GM12878 (cell line): ENCODE data around the gene HOTAIR. TPM values are rescaled to one million over a fixed set of nuclear protein-coding genes. Genes with fewer than 3 reads are reported as not detected.

ENCODE experiments used
- ATAC-seq: fragments of 200-7000 bp; cut with Tn5 transposase; 3 replicates; pipeline ENCODE4 v1.9.1; 2020; ENCODE audit warnings: mild to moderate bottlenecking, moderate library complexity
- BruUV-seq: library from RNA; stranded (reverse); fragments of 400-500 nt; replicated peaks from 2 replicates; lab custom pipeline; 2021; lab: Mats Ljungman, UMichigan
- CTCF ChIA-PET: fragments of 300-600 bp; sonication (Branson Sonifier 250); formaldehyde crosslinking; extraction: SDS; loops from one replicate; lab custom pipeline; 2021; ENCODE audit warnings: inconsistent platforms; lab: Yijun Ruan, JAX
- POLR2A ChIA-PET: fragments of 350-600 bp; formaldehyde crosslinking; extraction: SDS; loops from one replicate; lab custom pipeline; 2021; ENCODE audit warnings: inconsistent platforms; lab: Charles Lee
- RAD21 ChIA-PET: fragments of 300-600 bp; sonication (Branson Sonifier 250); formaldehyde crosslinking; loops from one replicate; lab custom pipeline; 2023; ENCODE audit warnings: antibody characterized with exemption; ENCODE audit not compliant: unreplicated experiment; lab: Charles Lee
- SMC1A ChIA-PET: fragments of 300-600 bp; sonication (Branson Sonifier 250); formaldehyde crosslinking; loops from one replicate; lab custom pipeline; 2023; ENCODE audit not compliant: unreplicated experiment, uncharacterized antibody; lab: Charles Lee
- DNase-seq: peaks from one replicate; pipeline ENCODE4 v3.0.0-alpha.2; 2011; ENCODE audit warnings: low read depth, low spot score
- FAIRE-seq: peaks from 3 replicates; lab custom pipeline; 2011; peaks lifted over from hg19 to GRCh38; lab: Jason Lieb, UNC
- H2AFZ ChIP-seq: 2 replicates; pipeline ENCODE4 v1.6.0; 2011; ENCODE audit warnings: low read depth, low read length, control low read depth; ENCODE audit not compliant: control insufficient read depth
- H3K27ac ChIP-seq: 2 replicates; pipeline ENCODE4 v1.5.1; 2011; ENCODE audit warnings: control low read depth; ENCODE audit not compliant: control insufficient read depth, insufficient read depth
- H3K27me3 ChIP-seq, 2 experiments: replicated peaks in 1 of 2; 2 replicates each; pipeline versions ENCODE4 v1.6.0 to v1.6.1; 2011; ENCODE audit warnings: low read length in 1 of 2; ENCODE audit not compliant: control insufficient read depth in 2 of 2, insufficient read depth in 2 of 2
- H3K36me3 ChIP-seq, 2 experiments: 2 replicates each; pipeline ENCODE4 v1.5.1; 2011; ENCODE audit warnings: low read length in 1 of 2; ENCODE audit not compliant: control insufficient read depth in 2 of 2, insufficient read depth in 2 of 2
- H3K4me1 ChIP-seq: 2 replicates; pipeline ENCODE4 v1.6.1; 2011; ENCODE audit warnings: mild to moderate bottlenecking, low read length, moderate library complexity, mixed read lengths; ENCODE audit not compliant: control insufficient read depth, insufficient read depth
- H3K4me2 ChIP-seq: 2 replicates; pipeline ENCODE4 v1.6.0; 2011; ENCODE audit warnings: control low read depth; ENCODE audit not compliant: control insufficient read depth, insufficient read depth
- H3K4me3 ChIP-seq: fragments of 200-600 bp; sonication (generic); 2 replicates; pipeline ENCODE4 v1.5.1; 2016
- H3K79me2 ChIP-seq: 2 replicates; pipeline ENCODE4 v1.6.0; 2011; ENCODE audit warnings: low read length; ENCODE audit not compliant: control insufficient read depth, insufficient read depth
- H3K9ac ChIP-seq: 2 replicates; pipeline ENCODE4 v1.8.0; 2011; ENCODE audit warnings: low read length, control low read depth, mixed read lengths; ENCODE audit not compliant: control insufficient read depth, insufficient read depth
- H3K9me3 ChIP-seq: replicated peaks from 3 replicates; pipeline ENCODE4 v1.5.1; 2011; ENCODE audit warnings: mild to moderate bottlenecking, low read length; ENCODE audit not compliant: control insufficient read depth, insufficient read depth
- H4K20me1 ChIP-seq: 2 replicates; pipeline ENCODE4 v1.6.0; 2011; ENCODE audit not compliant: control insufficient read depth, insufficient read depth
- CBX3 ChIP-seq: fragments of 200-600 bp; sonication (generic); IDR thresholded peaks from 2 replicates; pipeline ENCODE4 v1.6.1; 2016; ENCODE audit warnings: low read depth, borderline replicate concordance
- SREBF1 ChIP-seq: IDR thresholded peaks from 2 replicates; pipeline ENCODE4 v1.6.1; 2012; ENCODE audit warnings: mild to moderate bottlenecking, low read length
- SUZ12 ChIP-seq: fragments of 200-600 bp; sonication (generic); IDR thresholded peaks from one replicate; pipeline ENCODE4 v1.6.1; 2018; ENCODE audit warnings: antibody characterized with exemption, mild to moderate bottlenecking; ENCODE audit not compliant: unreplicated experiment
- ZBED1 ChIP-seq: IDR thresholded peaks from 2 replicates; pipeline ENCODE4 v1.6.1; 2016; ENCODE audit warnings: borderline replicate concordance
- WGBS: methylation state at CpG from one replicate; pipeline ENCODE4 v1.1.6; 2016; ENCODE audit warnings: low lambda C conversion rate; ENCODE audit not compliant: insufficient replicate concordance, insufficient coverage; ENCODE audit errors: missing lambda C conversion rate; 5-methylcytosine and 5-hydroxymethylcytosine counted together
- in situ Hi-C: fragments of 300-500 bp; cut with MboI; formaldehyde crosslinking; loops from 9 replicates; pipeline ENCODE4 v1.14.3; 2018; ENCODE audit warnings: mixed read lengths
- intact Hi-C: fragments of 100-400 bp; cut with micrococcal nuclease; formaldehyde crosslinking; loops from one replicate; pipeline ENCODE4 v1.14.2; 2022; ENCODE audit not compliant: unreplicated experiment
- polyA plus RNA-seq, 11 experiments: library from polyadenylated mRNA; depleted of rRNA in 4 of 11; unstranded in 6 of 11; stranded (reverse) in 5 of 11; fragments of >200 nt; fragmentation: Nextera tagmentation in 4 of 11; fragmentation: Illumina TruSeq in 1 of 11; extraction: Ambion mirVana in 4 of 11; extraction: Trizol in 1 of 11; gene quantifications; 1 replicate in 1 of 11; 2 replicates in 10 of 11; pipeline versions ENCODE4 v1.2.1 to v1.2.3, GENCODE V29; 2011 to 2016; ENCODE audit warnings: inconsistent platforms in 2 of 11, missing spikeins in 2 of 11, low read depth in 1 of 11
- total RNA-seq, 4 experiments: library from RNA; depleted of rRNA in 3 of 4; stranded (reverse); fragments of >200 nt in 3 of 4; fragmentation: Illumina TruSeq in 1 of 4; extraction: Trizol in 1 of 4; gene quantifications; 2 replicates each; pipeline versions ENCODE4 v1.2.1 to v1.2.3, GENCODE V29; 2013 to 2021

The HOTAIR gene
- total and polyA plus RNA-seq, 10 of the 15 experiments (the other 5 are each of a cell fraction or from before 2014, with no cell fraction given), result not detected

DNA sequence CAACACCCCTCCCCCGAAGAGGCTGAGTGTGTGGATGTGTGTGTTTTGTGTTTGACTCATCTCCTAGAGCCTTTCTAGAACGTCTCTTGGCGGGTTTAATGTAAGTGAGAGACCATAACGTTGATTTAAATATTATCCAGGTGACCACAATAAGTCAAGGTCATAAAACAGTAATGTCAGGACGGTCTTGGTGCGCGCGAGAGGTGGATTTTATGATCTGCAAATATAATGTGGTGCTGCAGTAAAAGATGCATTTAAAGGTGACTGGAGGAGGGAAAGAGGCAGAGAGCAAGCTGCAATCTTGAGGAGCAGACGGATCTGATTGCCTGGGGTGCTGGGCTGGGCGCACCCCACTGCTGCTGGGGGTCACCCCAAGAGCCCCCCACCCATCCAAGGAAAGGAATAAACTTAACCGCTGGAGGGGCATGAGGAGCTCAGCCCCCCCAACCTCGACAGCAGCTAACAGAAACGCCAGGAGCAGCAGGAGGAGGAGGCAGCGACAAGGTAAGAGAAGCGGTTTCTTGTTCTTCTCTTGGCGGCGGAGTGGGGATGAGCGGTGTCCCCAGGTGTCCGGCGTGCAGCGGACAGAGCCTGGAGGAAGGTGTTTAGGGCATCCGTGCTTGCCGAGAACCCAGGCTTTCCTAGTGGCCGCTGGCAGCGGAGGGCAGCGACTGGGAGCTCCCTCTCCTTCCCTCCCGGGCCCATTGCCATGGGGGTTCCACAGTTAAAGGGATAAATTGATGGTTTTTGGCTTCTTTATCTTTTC is 15.7 kb upstream of the HOTAIR start:
- DNase-seq (no peak), FAIRE-seq (no peak), ATAC-seq (no peak)
- no peak overlapping the region for H3K4me2 ChIP-seq
- ChIA-PET POLR2A (interaction anchor here (0.7 kb wide), 1 partner anchor 9 kb away, joined by 5 read pairs; the partner anchor contains the start of gene HOXC9), RAD21 (interaction anchor here (0.6 to 2.1 kb wide), 7 partner anchors 10 to 381 kb away, joined by 3 to 7 read pairs (median 4); partner anchors contain the start of gene HOXC9), CTCF (interaction anchor here (0.6 to 2.8 kb wide), 10 partner anchors 13 to 248 kb away, joined by 3 to 10 read pairs (median 4); no protein-coding TSS in a partner anchor), SMC1A (interaction anchor here (0.6 to 1.5 kb wide), 3 partner anchors 9 to 234 kb away, joined by 3 to 4 read pairs (median 3); no protein-coding TSS in a partner anchor)
- peaks cover 34 to 59% of the 10 kb centered on the region in 2 experiments for H3K27me3 ChIP-seq
- H3K27ac ChIP-seq, result no peak overlapping the region
- no peak overlapping the region for H3K4me3 ChIP-seq
- peaks cover 3% of the 10 kb centered on the region; the same call in 1 of the 2 replicates for H4K20me1 ChIP-seq
- H3K4me1 ChIP-seq, result peaks cover 14% of the 10 kb centered on the region
- H3K9me3 ChIP-seq, result no peaks in the 10 kb centered on the region
- no peak overlapping the region for H3K9ac ChIP-seq
- H3K79me2 ChIP-seq, result no peaks in the 10 kb centered on the region
- intact Hi-C loops, result no loop called here
- no TSS peak for BruUV-seq
- no peaks in the 10 kb centered on the region for H3K36me3 ChIP-seq
- TF ChIP-seq SUZ12 (no peak), SREBF1 (no peak), ZBED1 (no peak), CBX3 (no peak)
- in situ Hi-C loops, result no loop called here
- H2AFZ ChIP-seq, result no peak overlapping the region
- 8% methylated on average over 27 of the region's 27 CpGs for WGBS
